ENCODE results near the gene CRYBG1. TPM values are rescaled to one million over a fixed set of nuclear protein-coding genes. Genes with fewer than 3 reads are reported as not detected.

CRYBG1 gene
- total RNA-seq, 4 donors from 2014 or later, result 7.9 to 14.4 (median 11.1) TPM

GRCh38 chr6:106535012-106535411, 174.5 kb downstream of the CRYBG1 start:
- Histone ChIP-seq H3K27me3 (no peaks in the 10 kb centered on the region), H3K4me1 (no peaks in the 10 kb centered on the region), H3K9me3 (no peaks in the 10 kb centered on the region), H3K27ac (no peak overlapping the region), H3K4me3 (replicated peaks in 1 of 3) (no peak overlapping the region), H3K36me3 (peaks cover 0 to 4% of the 10 kb centered on the region in 2 donors)
- WGBS, 2 donors, result 88 to 93% methylated on average over 2 of the region's 2 CpGs
- TF ChIP-seq CTCF (IDR thresholded peaks at IDR 0.05) (no peak), POLR2A (IDR thresholded peaks at IDR 0.05) (no peak)
- no peak for DNase-seq
- intact Hi-C loops (cut with DNase I), result no loop called here

GRCh38 chr6:106536357-106536756, 175.8 kb downstream of the CRYBG1 start:
- TF ChIP-seq POLR2A (IDR thresholded peaks at IDR 0.05) (no peak), CTCF (IDR thresholded peaks at IDR 0.05) (no peak)
- H3K36me3 ChIP-seq, result peaks cover 0 to 4% of the 10 kb centered on the region in 2 donors
- no peaks in the 10 kb centered on the region for H3K9me3 ChIP-seq
- intact Hi-C loops (cut with DNase I), result no loop called here
- no peak overlapping the region for H3K4me3 ChIP-seq (replicated peaks in 1 of 3)
- H3K27me3 ChIP-seq, result no peaks in the 10 kb centered on the region
- no peak overlapping the region for H3K27ac ChIP-seq
- 90 to 93% methylated on average over 1 of the region's 1 CpG for WGBS, 2 donors
- no peak for DNase-seq
- H3K4me1 ChIP-seq, result no peaks in the 10 kb centered on the region

GRCh38 chr6:106536851-106537250, 176.3 kb downstream of the CRYBG1 start:
- intact Hi-C loops (cut with DNase I), result no loop called here
- Histone ChIP-seq H3K4me3 (replicated peaks in 1 of 3) (no peak overlapping the region), H3K4me1 (no peaks in the 10 kb centered on the region), H3K9me3 (no peaks in the 10 kb centered on the region), H3K27me3 (no peaks in the 10 kb centered on the region), H3K36me3 (no peaks in the 10 kb centered on the region), H3K27ac (no peak overlapping the region)
- WGBS, 2 donors, result 82 to 83% methylated on average over 2 of the region's 2 CpGs
- no peak for TF ChIP-seq POLR2A (IDR thresholded peaks at IDR 0.05)
- TF ChIP-seq CTCF (IDR thresholded peaks at IDR 0.05), result no peak
- DNase-seq, result no peak

- Histone ChIP-seq H3K27ac (no peak overlapping the region), H3K36me3 (no peaks in the 10 kb centered on the region), H3K27me3 (no peaks in the 10 kb centered on the region), H3K9me3 (no peaks in the 10 kb centered on the region), H3K4me1 (no peaks in the 10 kb centered on the region), H3K4me3 (replicated peaks in 1 of 3) (no peak overlapping the region)
- 82% methylated on average over 8 of the region's 8 CpGs for WGBS, 2 donors
- intact Hi-C loops (cut with DNase I), result no loop called here
- TF ChIP-seq POLR2A (IDR thresholded peaks at IDR 0.05) (no peak), CTCF (IDR thresholded peaks at IDR 0.05) (no peak)
- no peak for DNase-seq
Measured at GRCh38 chr6:106537662-106538061, 177.1 kb downstream of the CRYBG1 start.

- TF ChIP-seq CTCF (IDR thresholded peaks at IDR 0.05), result no peak
- no peak for TF ChIP-seq POLR2A (IDR thresholded peaks at IDR 0.05)
- DNase-seq, result no peak
- Histone ChIP-seq H3K27me3 (no peaks in the 10 kb centered on the region), H3K4me1 (no peaks in the 10 kb centered on the region), H3K36me3 (no peaks in the 10 kb centered on the region), H3K4me3 (replicated peaks in 1 of 3) (no peak overlapping the region), H3K27ac (no peak overlapping the region), H3K9me3 (no peaks in the 10 kb centered on the region)
- intact Hi-C loops (cut with DNase I), result no loop called here
- 81 to 92% methylated on average over 1 of the region's 1 CpG for WGBS, 2 donors
Measured at GRCh38 chr6:106538145-106538544, 177.6 kb downstream of the CRYBG1 start.
